Loucy (cell line): ENCODE measurements around the gene ZNF507.

Experiments used
- H2AFZ ChIP-seq: fragments of 200-600 bp; sonication (generic); 2 replicates; pipeline ENCODE4 v1.6.0; 2016; ENCODE audit warnings: antibody characterized with exemption, mild to moderate bottlenecking, low read length, moderate library complexity
- H3F3A ChIP-seq: fragments of 200-600 bp; 2 replicates; pipeline ENCODE4 v1.6.0; 2016; ENCODE audit warnings: antibody characterized with exemption, low read depth, mild to moderate bottlenecking
- H3K27me3 ChIP-seq: fragments of 200-600 bp; sonication (generic); 2 replicates; pipeline ENCODE4 v1.6.1; 2014; ENCODE audit warnings: low read length, mild to moderate bottlenecking; ENCODE audit not compliant: insufficient read depth, poor library complexity, severe bottlenecking
- H3K36me3 ChIP-seq: fragments of 200-600 bp; sonication (generic); 2 replicates; pipeline ENCODE4 v1.6.1; 2016; ENCODE audit warnings: low read length; ENCODE audit not compliant: insufficient read depth
- H3K4me1 ChIP-seq: fragments of 200-600 bp; sonication (generic); 2 replicates; pipeline ENCODE4 v1.5.1; 2014; ENCODE audit warnings: low read length, mild to moderate bottlenecking; ENCODE audit not compliant: insufficient read depth, poor library complexity, severe bottlenecking
- H3K4me2 ChIP-seq: fragments of 200-600 bp; sonication (generic); 2 replicates; pipeline ENCODE4 v1.6.0; 2014; ENCODE audit warnings: antibody characterized with exemption, low read length, low read depth, mild to moderate bottlenecking; ENCODE audit not compliant: poor library complexity, severe bottlenecking
- H3K4me3 ChIP-seq: fragments of 200-600 bp; sonication (generic); 2 replicates; pipeline ENCODE4 v1.5.1; 2014; ENCODE audit warnings: low read length, mild to moderate bottlenecking, mixed read lengths; ENCODE audit not compliant: poor library complexity, severe bottlenecking
- H3K79me2 ChIP-seq: fragments of 200-600 bp; sonication (generic); 2 replicates; pipeline ENCODE4 v1.6.1; 2014; ENCODE audit warnings: low read length; ENCODE audit not compliant: insufficient read depth
- H3K9ac ChIP-seq: fragments of 200-600 bp; sonication (generic); 2 replicates; pipeline ENCODE4 v1.6.0; 2014; ENCODE audit warnings: mild to moderate bottlenecking, low read depth, low read length, moderate library complexity; ENCODE audit not compliant: poor library complexity, severe bottlenecking
- H3K9me2 ChIP-seq: fragments of 200-600 bp; sonication (generic); replicated peaks from 2 replicates; pipeline ENCODE4 v1.6.1; 2016; ENCODE audit warnings: low read depth, low read length, mixed read lengths
- H3K9me3 ChIP-seq: fragments of 200-600 bp; sonication (generic); 2 replicates; pipeline ENCODE4 v1.6.1; 2014; ENCODE audit warnings: mild to moderate bottlenecking, antibody characterized with exemption, low read length, low read depth; ENCODE audit not compliant: insufficient read depth
- H4K20me1 ChIP-seq: fragments of 200-600 bp; sonication (generic); 2 replicates; pipeline ENCODE4 v1.6.0; 2014; ENCODE audit warnings: antibody characterized with exemption, low read length, mild to moderate bottlenecking; ENCODE audit not compliant: insufficient read depth, poor library complexity, severe bottlenecking
- CTCF ChIP-seq: fragments of 200-600 bp; sonication (generic); conservative IDR thresholded peaks from 2 replicates; pipeline ENCODE4 v1.5.1; 2014; ENCODE audit warnings: mild to moderate bottlenecking, antibody characterized with exemption, low read length
- EZH2phosphoT487 ChIP-seq: fragments of 200-600 bp; IDR thresholded peaks from 2 replicates; pipeline ENCODE4 v1.6.1; 2018; ENCODE audit warnings: antibody characterized with exemption, mild to moderate bottlenecking, moderate library complexity, borderline replicate concordance

The ZNF507 gene

GRCh38 chr19:32345261-32346207 is at the start of gene ZNF507:
TSS of gene ZNF507 (plus strand) at chr19:32345610. CDS start at chr19:32352831, 7,221 bp downstream.
- no peak for TF ChIP-seq EZH2phosphoT487
- TF ChIP-seq CTCF, result 0 out of 2 replicates have a peak, but pooled peaks have one; percentile 15
- peaks cover 35% of the 10 kb centered on the region for H3K79me2 ChIP-seq
- peak within 1 kb of the TSS; percentile 97 for H2AFZ ChIP-seq
- H3F3A ChIP-seq, result no peaks in the 10 kb centered on the region
- H3K36me3 ChIP-seq, result no peaks in the 10 kb centered on the region
- no peaks in the 10 kb centered on the region for H3K27me3 ChIP-seq
- peak within 1 kb of the TSS; percentile 100 for H3K4me2 ChIP-seq
- peak within 1 kb of the TSS; percentile 100 for H3K4me3 ChIP-seq
- H4K20me1 ChIP-seq, result peaks cover 18% of the 10 kb centered on the region
- H3K9ac ChIP-seq, result peak within 1 kb of the TSS; percentile 96
- no peaks in the 10 kb centered on the region for H3K9me2 ChIP-seq
- no peaks in the 10 kb centered on the region for H3K9me3 ChIP-seq
- peaks cover 32% of the 10 kb centered on the region for H3K4me1 ChIP-seq

- Histone ChIP-seq H3K36me3 (no peaks in the 10 kb centered on the region), H3K4me3 (no peak overlapping the region), H3K27me3 (no peaks in the 10 kb centered on the region), H2AFZ (no peak overlapping the region), H3K79me2 (no peaks in the 10 kb centered on the region), H4K20me1 (no peaks in the 10 kb centered on the region), H3K4me2 (no peak overlapping the region), H3K4me1 (no peaks in the 10 kb centered on the region), H3K9ac (no peak overlapping the region), H3K9me3 (no peaks in the 10 kb centered on the region), H3F3A (no peaks in the 10 kb centered on the region), H3K9me2 (no peaks in the 10 kb centered on the region)
- TF ChIP-seq EZH2phosphoT487 (no peak), CTCF (no peak)
These were observed 48.7 kb upstream of the ZNF507 start for GRCh38 chr19:32296694-32297093.

GRCh38 chr19:32302778-32303177 is 42.6 kb upstream of the ZNF507 start:
- Histone ChIP-seq H3K27me3 (no peaks in the 10 kb centered on the region), H3K9me3 (no peaks in the 10 kb centered on the region; the same call in 1 of the 2 replicates), H4K20me1 (no peaks in the 10 kb centered on the region), H3K79me2 (no peaks in the 10 kb centered on the region), H3K9me2 (no peaks in the 10 kb centered on the region), H2AFZ (no peak overlapping the region), H3F3A (no peaks in the 10 kb centered on the region), H3K4me2 (no peak overlapping the region), H3K9ac (no peak overlapping the region), H3K4me1 (no peaks in the 10 kb centered on the region), H3K36me3 (no peaks in the 10 kb centered on the region), H3K4me3 (no peak overlapping the region)
- TF ChIP-seq CTCF, result no peak
- TF ChIP-seq EZH2phosphoT487, result no peak
